NCI-H146 treated with DMSO at 0.1 percent for 48 hours (cell line): ENCODE results near the gene HBP1.
A peak's percentile ranks its signal among the peaks of the same experiment; 100 is the strongest.
"Not testable (repeated sequence)": the region's sequence is repeated elsewhere in the genome, so short reads cannot be mapped to it uniquely, and the experiment has no call there.

Experiments
- DNase-seq: peaks from one replicate; lab custom pipeline; 2025; ENCODE audit not compliant: unreplicated experiment; lab: John Stamatoyannopoulos, UW

HBP1 gene, protein sequence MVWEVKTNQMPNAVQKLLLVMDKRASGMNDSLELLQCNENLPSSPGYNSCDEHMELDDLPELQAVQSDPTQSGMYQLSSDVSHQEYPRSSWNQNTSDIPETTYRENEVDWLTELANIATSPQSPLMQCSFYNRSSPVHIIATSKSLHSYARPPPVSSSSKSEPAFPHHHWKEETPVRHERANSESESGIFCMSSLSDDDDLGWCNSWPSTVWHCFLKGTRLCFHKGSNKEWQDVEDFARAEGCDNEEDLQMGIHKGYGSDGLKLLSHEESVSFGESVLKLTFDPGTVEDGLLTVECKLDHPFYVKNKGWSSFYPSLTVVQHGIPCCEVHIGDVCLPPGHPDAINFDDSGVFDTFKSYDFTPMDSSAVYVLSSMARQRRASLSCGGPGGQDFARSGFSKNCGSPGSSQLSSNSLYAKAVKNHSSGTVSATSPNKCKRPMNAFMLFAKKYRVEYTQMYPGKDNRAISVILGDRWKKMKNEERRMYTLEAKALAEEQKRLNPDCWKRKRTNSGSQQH

GRCh38 chr7:107168233-107169119 lies at the start of gene HBP1:
TSS of gene HBP1 (plus strand) at chr7:107169003. CDS start at chr7:107179894, 10,891 bp downstream.
- peak; percentile 99 for DNase-seq

GRCh38 chr7:107119376-107120105 lies 49.3 kb upstream of the HBP1 start:
- DNase-seq, result no peak

GRCh38 chr7:107122486-107122911 lies 46.3 kb upstream of the HBP1 start:
- no peak for DNase-seq

DNA sequence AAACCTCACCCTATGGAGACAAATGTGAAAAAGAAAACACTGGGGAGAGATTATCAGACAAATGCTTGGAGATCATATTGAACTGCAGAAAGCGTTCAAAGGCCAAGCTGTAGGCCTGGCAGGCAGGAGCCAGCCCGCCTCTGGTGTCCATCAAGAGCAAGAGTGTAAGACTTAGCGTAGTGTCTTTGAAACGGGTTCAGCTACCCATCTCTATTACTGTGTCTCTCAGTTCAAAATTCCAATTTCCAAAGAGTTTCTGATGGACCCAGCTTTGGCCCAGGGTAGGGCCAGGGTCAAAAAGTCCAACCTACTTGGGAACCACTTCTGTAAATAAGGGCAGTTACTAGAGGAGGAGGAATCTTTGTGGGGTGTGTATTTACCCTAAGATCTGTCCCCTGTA lies 45.4 kb upstream of the HBP1 start:
- DNase-seq, result no peak

GRCh38 chr7:107125475-107125874 lies 43.3 kb upstream of the HBP1 start:
- DNase-seq, result peak; percentile 79

DNA sequence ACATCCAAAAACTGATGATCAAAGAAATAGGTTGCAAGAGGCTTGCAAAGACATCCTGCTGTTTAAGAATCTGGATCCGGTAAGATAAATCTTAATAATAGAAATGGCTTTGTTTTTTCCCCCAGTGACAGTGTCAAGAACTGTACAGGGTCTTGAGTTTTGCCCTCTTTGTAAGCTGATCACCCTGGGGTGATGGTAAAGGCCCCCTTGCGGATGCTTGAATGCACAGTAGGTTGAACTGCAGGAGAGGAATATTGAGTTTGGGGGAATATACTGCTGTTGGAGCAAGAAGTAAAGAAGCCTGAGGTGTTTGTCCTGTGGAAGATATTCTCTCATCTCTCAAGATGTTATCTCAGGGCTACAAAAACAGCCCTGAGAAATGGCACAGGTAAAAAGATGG lies 40.6 kb upstream of the HBP1 start:
- no peak for DNase-seq

DNA sequence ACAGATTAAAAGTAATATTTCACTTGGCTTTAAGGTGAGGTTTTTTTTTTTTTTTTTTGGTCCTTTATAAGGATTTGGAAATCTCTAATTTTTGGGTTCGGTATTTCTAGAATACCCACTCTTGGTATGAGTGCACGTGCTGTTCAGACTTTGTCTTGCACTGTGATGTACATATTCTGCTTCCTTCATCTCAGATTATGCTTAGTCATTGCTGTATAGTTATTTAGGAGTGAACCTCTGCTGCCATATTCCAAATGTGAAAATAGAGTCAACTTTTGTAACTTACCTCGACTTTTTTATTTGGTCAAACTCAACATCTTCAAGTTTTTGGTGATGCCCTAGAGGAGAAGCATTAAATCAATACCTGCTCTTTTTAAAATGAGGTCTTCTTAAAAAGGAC lies 40.1 kb upstream of the HBP1 start:
- no peak for DNase-seq

DNA sequence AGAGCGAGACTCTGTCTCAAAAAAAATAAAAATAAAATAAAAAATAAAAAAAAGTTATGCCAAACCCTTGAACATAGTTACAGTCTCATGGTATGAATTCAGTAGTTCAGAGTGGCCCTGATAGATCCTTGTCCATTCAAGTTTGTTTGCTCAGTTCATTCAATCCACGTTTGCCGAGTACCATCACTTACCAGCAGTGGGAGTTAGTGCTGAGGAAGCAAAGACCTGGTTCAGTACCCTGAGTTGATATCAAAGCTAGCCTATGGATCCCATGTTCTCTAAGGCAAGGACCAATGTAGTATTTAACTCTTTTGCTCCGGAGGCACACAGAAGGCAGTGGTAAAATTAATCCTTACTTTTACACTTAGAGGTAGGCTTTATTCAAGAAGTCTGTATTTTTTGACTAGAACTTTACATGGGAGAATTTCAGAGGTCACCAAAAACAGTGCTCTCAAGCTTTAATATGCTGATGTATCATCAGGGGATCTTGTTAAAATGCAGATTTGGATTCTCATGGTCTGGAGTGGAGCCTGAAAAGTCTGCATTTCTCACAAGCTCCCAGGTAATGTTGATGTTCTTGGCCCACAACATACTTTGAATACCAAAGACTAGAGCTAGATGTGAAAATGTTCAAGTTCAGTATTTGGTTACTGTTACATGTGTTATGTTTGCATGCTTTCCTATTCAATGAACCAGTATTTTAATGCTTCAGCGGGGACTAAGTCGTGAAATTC lies 38.1 kb upstream of the HBP1 start:
- no peak for DNase-seq

- DNase-seq, result no peak
These were observed 35.4 kb upstream of the HBP1 start for GRCh38 chr7:107133396-107133795.

DNA sequence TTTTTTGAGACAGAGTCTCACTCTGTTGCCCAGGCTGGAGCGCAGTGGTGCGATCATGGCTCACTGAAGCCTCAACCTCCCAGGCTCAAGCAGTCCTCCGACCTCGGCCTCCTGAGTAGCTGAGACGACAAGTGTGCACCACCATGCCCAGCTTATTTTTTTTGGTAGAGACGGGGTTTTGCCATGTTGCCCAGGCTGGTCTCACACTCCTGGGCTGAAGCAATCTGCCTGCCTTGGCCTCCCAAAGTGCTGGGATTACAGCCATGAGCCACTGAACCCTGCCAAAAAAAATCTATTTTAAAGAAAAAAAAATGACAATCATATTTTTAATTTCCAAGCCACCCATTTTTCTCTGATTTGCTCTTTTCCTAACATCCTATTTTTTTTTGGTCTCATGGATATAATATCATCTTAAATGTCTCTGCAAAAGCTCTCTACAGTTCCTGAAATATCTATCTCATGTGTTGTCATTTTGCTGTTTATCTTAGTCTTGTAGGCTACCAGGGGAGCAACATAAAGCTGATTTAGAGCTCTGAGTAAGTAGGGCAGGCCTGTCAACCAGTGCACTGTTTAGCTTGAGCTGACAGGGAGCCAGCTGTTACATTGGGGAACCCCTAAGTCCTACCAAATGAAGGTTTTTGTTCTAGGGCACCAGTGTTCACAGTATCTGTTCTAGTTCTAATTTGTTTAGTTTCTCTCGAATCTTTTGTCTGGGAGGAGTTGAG lies 29.9 kb upstream of the HBP1 start:
- DNase-seq, result no peak

- DNase-seq, result not testable (repeated sequence)
These were observed 24.9 kb upstream of the HBP1 start for GRCh38 chr7:107143875-107144274.

DNA sequence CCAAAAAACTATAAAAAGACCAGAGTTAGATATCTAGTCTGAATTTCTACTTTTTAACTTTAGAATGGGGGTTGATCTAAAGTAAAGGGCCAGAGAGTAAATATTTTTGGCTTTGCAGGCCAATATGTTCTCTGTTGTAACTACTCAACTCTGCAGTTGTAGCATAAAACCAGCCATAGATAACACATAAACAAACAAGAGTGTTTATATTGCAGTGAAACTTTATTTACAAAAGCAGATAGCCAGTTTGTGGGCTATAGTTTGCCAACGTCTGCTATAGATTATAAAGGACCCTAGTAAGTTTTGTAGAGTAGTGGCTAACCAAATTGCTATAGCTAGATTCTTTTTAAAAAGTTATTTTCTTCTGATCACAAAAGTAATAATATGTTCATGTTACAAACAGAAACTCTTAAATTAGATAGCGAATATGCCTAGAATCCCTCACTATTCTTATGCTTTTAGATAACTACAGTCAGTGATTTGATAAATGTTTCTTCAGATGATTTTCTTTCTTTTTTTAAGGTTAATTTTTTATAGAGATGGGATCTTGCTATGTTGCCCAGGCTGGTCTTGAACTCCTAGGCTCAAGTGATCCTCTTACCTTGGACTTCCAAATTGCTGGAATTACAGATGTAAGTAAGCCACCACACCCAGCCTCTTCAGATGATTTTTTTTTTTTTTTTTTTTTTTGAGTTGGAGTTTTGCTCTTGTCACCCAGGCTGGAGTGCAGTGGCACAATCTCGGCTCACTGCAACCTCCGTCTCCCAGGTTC lies 23.6 kb upstream of the HBP1 start:
- no peak for DNase-seq

DNA sequence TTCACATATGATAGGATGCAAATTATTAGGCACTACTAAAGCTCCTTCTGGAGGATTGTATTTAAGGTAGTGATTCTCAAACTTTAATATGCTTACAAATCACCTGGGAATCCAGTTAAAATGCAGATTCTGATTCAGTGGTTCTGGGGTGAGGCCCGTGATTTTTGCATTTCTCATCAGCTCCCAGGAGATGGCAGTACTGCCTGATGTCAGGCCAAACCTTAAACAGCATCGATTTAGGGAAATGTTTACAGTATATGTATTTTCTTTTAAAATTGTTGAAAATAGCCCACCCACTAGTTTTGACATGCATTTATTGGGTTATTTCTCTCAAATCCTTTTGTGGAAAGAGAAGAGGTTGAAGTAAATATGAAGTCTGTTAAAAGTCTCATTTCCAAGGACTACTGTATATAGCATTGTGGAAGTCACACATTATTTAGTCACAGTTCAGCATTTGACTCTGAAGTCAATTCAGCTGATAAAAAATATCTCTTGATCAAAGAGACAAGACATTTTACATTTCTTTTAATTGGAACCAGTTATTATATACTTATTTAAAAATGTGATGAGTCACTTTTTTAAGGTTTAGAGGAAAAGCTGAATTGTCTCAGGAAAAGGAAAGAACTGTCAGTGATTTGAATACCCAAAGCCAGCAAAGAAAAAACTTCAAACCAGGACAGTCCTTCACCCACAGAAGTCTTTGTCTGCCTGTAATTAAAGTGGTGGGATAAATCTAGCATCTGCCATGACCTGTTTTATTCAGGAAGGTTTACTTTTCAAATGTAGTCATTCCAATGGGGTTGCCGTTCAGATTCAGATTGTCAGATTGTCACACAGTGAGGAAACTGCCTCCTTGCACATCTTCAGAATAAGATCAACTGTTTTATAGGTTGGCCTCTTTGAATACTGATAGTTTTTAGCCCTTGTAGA lies 21.1 kb upstream of the HBP1 start:
- no peak for DNase-seq

DNA sequence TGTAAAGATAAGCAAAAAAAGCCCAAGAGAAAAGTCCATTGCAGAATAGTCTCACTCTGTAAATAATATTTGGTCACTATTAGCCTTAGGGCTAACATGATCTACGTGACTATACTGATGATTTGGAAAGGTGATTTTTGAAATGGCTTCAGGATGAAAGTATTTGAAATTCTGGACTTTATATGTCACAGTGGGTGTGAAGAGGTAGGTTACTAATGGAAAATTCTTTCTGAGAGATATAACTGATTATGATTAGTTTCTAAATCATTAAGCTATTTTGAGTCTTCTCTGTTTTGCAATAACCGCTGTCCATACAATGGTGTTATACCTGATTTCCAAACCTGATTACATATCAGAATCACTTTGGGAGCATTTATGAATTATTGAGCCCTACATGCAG lies 20.1 kb upstream of the HBP1 start:
- no peak for DNase-seq

DNA sequence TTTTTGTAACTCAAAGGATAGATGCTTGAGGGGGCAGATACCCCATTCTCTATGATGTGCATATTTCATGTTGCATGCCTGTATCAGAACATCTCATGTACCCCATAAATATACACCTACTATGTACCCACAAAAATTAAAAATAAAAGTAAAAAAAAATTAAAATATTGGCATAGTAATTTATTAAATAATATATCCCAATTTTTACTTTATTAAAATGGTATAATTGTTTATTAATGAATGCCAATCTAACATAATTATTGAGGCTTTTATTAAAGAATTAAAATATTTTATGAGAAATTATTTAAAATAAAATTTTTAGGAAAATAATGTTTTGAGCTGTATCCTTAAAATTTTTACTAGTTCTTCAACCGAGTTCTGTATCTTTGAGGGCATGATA lies 18.9 kb upstream of the HBP1 start:
- DNase-seq, result no peak

- peak; percentile 53 for DNase-seq
These were observed 18.3 kb upstream of the HBP1 start for GRCh38 chr7:107150375-107151073.

GRCh38 chr7:107151538-107151937 lies 17.3 kb upstream of the HBP1 start:
- DNase-seq, result no peak
